ENCODE measurements around the gene REPIN1.

- TF ChIP-seq CTCF (IDR thresholded peaks at IDR 0.05; ENCODE audit: low read depth, low read length) (no peak), EZH2phosphoT487 (IDR thresholded peaks at IDR 0.05; ENCODE audit: low read depth) (no peak)
Observed at GRCh38 chr7:150345012-150345411, 23.6 kb upstream of the REPIN1 start.

Data from OCI-LY3 (cell line).